GM18499 (cell line): ENCODE measurements around the gene MRPS23.
"Not testable (repeated sequence)": the region's sequence is repeated elsewhere in the genome, so short reads cannot be mapped to it uniquely, and the experiment has no call there.

Source experiments
- ATAC-seq: cut with Tn5 transposase; IDR thresholded peaks from one replicate; pipeline ENCODE4 v1.9.1; 2021; ENCODE audit warnings: moderate number of reproducible peaks; ENCODE audit not compliant: insufficient read depth, unreplicated experiment

The MRPS23 gene

DNA sequence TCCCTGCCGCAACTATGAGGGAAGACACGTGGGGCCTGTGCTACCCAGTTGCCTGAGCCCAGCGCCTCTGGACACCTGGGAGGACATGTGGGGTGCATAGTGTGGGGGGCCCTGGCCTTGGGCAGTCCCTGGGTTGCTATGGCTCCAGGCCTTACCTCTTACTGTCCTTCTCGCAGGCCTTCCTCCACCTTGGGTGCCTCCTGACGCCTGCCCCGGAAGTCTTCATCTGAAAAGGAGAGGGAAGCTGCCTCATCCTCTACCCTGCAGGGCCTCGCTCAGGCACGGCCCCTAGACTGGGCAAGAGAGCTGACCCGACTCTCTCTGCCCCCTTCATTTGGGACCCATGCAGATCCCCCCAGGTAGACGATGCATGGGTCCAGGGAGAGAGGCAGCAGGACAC is 16.5 kb upstream of the MRPS23 start:
- no peak for ATAC-seq

DNA sequence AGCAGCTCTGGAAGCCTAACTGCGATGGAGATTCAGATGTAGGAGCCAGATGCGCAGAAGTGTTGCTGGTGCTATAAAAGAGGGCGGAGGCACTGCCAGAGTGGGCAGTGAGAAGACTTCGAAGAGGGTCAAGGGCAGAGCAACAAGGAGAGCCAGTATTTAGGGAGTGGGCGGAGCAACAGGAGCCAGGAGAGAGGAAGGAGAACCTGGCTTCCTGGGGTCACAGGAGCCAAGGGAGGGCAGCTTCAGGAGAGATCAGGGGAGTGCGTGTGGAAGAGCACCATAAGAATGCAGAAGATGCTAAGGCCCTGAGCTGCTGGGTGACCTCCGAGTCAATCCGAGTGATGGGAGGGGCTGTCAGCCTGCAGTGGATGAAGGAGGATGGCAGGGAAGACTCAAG is 14.4 kb upstream of the MRPS23 start:
- no peak for ATAC-seq

DNA sequence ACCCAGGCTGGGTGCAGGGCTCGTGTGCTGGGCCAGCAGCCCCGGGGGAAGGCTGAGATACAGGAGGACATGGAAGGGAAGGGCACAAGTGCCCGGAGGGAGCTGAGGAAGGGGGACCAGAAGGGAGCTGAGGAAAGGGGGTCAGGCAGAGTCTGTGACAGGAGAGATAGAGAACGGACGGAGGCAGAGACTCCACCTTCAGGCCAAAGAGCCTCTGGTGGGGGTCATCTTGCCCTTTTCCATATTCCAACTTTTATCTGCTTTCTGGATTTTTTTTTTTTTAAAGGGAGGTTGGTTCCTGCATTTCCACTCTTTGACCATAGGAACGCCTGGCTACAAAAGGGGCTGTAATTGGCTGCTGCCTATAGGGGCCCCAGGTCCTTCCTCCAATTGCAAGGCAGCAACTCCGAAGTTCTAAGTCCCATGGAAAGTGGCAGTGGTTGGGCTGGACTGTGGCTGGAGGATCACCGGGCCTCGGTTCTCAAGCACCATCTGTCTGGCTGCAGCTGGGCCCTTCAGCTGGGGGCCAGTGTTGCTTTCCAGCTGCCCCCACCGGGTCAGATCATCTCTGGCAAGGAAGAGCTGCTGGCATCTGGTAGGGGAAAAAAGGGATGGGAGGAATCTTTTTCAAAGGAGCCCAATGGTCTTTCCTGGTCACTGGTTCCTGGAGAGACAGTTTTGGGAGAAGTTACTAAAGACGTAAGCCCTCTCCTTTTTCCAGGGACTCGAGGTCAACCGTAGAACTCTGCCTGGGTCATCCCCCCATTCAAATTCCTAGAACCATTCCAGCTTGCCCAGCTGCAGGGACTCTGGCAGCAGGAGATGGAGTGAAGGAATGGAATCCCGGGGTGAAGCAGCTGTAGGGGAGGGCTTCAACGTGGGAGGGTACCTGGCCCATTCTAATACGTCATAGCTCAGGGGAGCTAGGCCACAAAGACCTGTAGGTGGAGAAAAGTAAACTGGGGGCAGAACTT is 13.1 kb upstream of the MRPS23 start:
- no peak for ATAC-seq

DNA sequence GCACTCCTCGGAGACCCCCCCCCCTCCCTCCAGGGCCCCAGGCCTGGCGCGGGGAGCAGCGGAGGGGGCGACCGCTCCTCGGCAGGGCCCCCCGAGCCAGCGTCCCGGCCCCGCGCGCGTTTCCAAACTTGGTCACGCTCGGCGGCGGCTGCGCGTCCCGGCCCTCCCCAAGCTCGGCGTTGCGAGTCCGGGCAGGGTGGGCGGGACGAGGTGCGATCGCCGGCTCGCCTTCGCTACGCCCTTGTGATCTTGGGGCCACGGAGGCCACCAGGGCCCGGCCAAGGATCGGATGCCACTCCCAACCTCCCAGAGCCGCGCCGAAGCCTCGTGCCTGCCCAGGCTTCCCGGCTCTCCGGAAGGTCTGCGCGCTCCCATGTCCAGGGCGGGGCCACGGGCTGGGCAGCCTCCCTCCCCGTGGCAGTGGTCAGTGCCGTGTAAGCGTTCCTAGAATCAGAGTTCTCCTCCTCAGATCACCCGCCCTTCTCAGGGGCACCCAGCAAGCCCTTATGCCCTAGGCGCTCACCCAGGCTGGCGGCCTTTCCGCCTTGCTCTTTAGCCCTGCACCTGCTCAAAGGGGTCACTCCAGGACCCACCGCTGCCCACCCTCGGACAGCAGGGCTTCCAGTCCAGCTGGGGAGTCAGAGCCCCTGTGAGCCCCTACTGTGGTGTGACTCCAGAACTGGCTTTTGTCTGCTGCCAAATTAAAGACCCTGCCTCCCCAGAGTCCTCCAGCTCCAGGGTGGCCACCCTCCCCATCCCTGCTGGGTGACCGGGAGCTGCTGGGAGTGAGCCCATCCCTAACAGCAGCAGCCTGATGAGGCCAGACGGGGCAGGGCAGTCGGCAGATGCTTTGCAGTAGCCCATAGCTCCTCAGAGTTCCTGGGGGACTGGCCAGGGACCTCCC is 12.2 kb upstream of the MRPS23 start:
- ATAC-seq, result no peak

DNA sequence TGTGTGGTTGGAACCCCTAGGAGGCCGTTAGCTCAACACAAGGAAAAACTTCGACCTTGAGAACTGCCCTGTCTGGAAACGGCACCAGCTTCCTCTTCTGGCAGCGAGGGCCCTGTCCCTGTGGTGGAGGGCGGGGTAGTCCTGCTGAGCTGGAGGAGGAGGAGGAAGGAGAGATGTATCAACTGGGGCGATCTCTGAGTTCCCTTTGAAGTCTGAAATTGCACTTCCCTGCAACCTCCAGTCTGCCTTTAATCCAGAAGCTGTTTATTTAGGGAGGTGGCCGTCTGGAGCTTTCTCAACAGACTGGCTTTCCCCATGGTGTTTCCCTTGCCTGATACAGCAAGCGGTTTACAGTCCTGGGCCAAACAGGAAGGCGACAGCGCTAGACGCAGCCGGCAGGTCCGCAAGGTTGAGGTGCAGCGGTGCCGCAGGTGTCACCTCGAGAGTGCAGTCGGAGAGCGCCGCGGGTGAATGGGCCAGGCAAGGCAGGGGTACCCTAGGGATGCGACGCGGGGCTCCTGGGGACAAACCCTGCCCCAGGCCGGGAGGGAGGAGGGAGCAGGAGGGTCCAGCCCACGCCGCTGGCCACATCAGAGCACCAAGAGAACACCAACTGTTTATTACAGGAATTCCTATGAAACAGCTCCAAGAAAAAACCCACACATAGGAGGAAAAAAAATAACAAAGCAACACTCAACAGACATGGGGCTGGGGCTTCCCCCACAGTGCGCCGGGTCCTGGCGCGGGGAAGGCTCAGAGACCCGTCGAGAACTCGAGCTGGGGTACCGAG is 11.4 kb upstream of the MRPS23 start:
- no peak for ATAC-seq

DNA sequence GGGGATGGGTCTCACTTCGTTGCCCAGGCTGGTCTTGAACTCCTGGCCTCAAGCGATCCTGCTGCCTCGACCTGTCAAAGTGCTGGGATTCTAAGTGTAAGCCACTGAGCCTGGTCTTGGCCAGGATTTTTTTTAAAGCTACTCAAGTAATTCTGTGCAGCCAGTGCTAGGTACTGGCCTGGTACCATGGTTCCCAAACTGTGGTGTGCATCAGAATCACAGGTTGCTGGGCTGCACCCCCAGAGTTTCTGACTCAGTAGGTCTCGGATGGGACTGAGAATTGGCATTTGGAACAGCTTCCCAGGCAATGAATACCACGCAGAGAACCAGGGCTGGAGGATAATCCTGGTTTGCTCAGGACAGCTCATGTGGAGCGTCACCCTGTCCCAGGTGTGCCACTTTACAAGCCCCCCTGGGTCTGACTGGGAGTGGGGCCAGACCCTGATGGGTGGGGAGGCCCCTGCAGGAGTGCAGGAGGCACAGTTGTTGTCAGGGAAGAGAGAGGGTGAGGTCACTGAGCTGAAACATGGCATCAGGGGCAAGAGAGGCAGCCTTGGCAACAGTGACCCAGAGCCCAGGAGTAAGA is 10.7 kb upstream of the MRPS23 start:
- no peak for ATAC-seq

DNA sequence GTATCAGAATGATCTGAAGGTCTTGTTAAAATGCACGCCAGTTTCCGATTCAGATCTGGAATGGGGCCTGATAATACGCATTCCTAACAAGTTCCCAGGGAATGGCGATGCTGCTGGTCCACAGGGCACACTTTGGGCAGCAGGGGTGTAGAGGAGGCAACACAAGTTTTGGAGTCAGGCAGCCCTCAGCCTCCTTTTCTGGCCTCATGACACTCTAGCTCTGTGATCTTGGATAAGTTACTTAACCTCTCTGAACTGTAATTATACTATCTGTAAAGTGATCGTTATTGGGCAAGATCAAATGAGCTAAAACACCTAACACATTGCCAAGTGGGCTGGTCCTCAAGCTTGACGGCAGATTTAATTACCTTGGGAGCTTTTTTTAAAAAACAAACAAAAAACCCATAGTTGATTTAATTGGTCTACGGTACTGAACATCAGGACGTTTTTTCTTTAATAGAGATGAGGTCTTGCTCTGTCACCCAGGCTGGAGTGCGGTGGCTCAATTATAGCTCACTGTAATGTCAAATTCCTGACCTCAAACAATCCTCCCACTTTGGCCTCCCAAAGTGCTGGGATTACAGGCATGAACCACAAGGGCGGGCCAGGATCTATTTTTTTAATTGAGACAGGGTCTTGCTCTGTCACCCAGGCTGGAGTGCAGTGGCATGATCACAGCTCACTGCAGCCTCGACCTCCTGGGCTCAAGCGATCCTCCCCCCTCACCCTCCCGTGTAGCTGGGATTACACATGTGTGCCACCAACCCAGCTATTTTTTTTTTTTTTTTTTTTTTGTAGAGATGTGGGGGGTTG is 10.0 kb upstream of the MRPS23 start:
- ATAC-seq, result no peak

DNA sequence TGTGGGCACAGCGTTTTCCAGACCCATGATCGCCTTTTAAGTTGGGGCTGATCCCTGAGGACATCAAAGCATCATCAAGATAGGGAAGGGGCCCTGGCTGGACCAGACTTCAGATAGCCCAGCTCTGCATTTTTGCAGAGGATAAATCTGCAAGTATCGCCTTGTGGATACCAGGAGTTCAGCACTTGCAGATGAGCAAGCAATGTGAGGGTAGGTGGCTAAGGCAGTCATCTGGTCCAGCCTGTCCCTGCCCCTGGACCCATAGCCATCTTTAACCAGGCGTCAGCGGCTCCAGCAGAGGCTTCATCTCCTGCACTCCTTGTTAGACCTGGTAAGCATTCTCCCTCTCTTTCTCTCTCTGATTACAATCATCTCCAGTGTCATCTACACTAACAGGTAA is 9.0 kb upstream of the MRPS23 start:
- no peak for ATAC-seq

DNA sequence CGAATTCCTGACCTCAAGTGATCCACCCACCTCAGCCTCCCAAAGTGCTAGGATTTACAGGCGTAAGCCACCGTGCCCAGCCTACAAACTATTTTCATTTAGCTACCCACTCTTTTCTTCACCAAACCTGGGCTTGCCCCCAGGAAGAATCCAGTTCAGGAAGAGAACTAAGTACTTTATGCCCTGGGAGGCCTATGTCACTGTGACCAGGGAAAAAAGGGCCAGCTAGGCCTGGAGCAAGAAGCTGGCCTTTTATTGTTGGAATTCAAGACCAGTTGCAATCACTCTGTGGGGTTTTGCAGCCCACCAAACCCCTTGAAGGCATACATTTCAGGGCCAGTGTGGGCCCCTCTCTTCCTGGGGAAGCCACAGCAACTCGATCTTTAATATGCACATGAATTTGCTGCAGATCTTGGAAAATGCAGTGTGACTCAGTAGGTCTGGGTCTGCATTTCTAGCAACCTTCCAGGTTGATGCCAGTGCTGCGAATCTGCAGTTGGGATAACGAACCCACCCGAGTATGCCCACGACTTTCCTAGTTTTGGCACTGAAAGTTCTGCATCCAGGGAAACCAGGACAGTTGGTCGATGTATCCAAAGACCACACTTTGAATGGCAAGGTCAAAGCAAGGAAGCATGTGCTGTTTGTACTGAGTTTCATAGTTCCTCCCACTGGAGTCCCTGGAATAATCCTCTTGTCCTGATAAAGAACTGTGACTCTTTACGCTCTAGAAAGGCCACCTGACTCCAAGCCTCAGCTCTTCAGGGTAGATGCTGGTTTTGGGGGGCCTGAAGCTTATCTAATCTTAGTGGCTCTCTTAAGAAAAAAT is 7.2 kb upstream of the MRPS23 start:
- ATAC-seq, result no peak

DNA sequence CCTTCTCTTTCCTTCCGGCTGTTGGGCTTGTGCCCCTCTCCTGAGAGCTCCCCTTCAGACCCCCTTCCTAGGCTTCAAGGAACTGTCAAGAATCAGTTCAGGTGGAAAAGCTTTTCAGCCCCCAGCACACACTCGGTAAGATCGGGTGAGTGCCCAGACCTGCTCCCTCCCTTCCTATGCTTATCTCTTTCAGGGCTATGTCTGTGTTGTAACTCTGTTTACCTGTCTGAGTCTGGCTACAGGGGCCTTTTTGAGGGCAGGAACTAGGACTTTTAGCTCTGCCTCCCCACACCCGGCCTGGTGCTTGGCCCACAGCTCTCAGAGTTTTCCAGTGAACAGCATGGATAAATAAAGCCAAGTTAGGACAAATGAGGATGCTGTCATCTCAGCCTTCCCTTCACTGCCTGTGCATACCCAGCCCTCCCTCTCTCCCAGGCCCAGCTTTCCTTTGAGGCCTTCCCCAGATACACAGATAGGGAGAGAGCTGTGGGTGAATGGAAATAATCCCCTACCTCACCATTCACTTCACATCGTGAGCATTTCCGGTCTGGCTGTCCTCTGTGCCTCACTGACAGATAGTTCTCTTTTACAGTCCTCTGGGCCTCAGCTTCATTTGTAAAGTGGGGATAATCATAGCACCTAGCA is 5.7 kb upstream of the MRPS23 start:
- ATAC-seq, result no peak

DNA sequence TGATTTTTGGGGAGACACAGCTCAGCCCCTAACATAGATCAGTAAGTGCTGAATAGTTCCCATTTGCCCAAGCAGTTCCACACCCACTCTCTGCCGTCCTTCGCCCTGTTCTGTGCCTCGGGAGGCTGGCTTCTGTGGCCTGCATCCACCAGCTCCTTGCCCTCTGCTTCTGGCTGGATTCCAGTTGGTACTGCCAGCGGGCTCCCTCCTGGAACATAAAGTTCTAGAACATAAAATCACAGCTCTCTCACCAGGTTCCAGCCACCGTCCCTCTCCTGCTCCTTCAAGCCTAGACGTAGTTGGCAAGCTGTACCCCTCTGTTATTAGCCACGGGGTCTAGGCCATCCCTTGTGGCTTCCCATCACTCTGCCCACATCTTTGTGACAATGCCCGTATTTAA is 3.9 kb upstream of the MRPS23 start:
- ATAC-seq, result no peak

DNA sequence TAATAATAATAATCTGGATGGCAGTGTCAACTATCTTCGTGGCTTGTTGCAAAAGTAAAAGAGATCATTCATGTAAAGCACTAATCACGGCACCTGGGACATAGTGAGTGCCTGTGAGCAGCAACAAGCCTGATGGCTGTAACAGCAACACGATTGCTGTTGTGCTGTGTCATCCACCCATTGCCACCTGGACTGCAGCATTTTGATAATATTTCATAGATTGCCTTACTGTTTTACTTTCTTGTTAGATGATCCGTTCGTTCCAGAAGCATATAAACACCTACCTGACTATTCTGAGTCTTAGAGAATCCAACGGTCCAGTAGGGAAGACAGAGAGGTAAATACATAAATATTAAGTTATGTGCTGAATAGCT is 3.1 kb upstream of the MRPS23 start:
- no peak for ATAC-seq

DNA sequence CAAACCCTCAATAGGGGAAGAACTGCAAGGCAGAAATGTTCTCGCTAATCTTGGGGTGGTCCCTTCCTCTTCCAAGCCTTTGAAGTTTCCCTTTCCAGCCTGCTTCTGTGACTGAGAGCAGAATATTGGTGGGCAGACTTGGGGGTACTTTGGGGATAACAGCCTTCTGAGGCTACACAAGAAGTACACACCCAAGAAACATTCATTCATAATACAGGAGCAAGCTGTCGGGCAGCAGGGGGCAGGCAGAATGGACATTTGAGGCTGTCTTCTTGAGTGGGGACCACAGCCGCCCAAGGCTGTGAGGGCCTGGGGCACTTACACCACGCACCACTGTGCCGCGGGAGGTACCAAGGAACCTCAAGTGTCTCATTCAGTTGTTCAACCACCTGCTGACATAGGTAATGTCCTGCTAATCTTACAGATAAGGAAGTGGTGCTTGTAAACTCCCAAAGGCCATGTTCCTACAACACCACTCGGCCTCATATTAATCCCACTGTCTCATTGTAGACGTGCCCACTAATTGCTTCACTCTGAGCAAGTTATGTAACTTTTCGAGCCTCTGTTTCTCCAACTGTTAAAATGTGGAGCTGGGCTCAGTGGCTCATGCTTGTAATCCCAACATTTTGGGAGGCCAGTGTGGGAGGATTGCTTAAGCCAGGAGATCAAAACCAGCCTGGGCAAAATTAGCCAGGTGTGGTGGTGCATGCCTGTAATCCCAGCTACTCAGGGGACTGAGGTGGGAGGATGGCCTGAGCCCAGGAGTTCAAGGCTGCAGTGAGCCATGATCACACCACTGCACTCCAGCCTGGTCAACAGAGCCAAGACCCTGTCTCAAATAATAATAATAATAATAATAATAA is 2.5 kb upstream of the MRPS23 start:
- no peak for ATAC-seq

DNA sequence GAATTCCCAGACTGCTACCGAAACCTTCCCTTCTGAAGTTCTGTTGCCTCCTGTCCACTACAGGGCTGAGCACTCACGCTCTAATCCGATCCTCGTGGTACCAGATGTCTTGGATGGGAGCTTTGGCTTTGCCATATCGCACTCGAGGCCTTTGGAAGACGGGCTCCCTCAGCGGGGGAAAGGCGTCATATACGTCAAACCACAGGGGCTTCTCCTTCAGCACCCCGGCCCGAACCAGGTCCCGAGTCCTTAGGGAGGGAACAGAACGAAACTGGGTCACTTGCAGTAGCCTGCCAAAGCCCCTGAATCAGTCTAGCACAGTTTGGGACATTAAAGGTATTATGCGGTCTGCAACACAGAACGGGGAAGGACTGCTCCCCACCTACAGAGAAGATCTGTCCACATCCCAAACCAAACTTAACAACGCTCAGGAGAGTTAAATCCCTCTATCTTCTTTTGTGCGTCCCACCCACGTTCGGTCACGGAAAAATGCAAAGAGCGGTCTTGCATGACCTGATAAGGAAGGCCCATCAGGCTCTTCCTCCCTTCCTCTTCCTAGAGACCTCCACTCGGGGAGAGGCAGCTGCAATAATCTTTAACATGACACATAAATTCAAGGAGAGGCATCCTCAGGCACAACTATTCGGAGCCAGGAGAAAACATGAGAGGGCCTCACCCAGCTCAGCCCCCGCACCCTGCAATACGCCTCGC is 526 bp downstream of the MRPS23 start:
- ATAC-seq, result peak; percentile 32

DNA sequence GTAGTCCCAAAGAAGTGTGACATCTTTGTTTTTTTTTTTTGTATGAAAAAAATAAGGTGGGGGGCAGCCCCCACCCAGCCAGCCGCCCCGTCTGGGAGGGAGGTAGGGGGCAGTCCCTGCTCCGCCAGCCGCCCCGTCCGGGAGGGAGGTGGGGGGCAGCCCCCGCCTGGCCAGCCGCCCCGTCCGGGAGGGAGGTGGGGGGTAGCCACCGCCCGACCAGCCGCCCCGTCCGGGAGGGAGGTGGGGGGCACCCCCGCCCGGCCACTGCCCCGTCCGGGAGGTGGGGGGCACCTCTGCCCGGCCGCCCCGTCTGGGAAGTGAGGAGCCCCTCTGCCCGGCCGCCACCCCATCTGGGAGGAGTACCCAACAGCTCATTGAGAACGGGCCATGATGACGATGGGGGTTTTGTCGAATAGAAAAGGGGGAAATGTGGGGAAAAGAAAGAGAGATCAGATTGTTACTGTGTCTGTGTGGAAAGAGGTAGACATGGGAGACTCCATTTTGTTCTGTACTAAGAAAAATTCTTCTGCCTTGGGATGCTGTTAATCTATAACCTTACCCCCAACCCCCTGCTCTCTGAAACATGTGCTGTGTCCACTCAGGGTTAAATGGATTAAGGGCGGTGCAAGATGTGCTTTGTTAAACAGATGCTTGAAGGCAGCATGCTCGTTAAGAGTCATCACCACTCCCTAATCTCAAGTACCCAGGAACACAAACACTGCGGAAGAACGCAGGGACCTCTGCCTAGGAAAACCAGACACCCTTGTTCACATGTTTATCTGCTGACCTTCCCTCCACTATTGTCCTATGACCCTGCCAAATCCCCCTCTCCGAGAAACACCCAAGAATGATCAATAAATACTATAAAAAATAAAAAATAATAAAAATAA is 3.5 kb downstream of the MRPS23 start:
- ATAC-seq, result not testable (repeated sequence)
